Measurements from ENCODE around the gene GYG1.

The GYG1 gene

GRCh38 chr3:148990236-148990635 is 1.1 kb upstream of the GYG1 start:
- no peak for DNase-seq

GRCh38 chr3:148992027-148992634 is 791 bp downstream of the GYG1 start:
- DNase-seq = peak in 1 of 2 donors; percentile 39

- no peak for DNase-seq
These were observed 1.4 kb downstream of the GYG1 start for GRCh38 chr3:148992635-148993255.

- DNase-seq = no peak
These were observed 6.3 kb downstream of the GYG1 start for GRCh38 chr3:148997623-148998022.

- no peak for DNase-seq
These were observed 7.0 kb downstream of the GYG1 start for GRCh38 chr3:148998297-148998696.

GRCh38 chr3:148998715-148999423 is 7.5 kb downstream of the GYG1 start:
- no peak for DNase-seq

- no peak for DNase-seq
These were observed 8.5 kb downstream of the GYG1 start for GRCh38 chr3:148999806-149000205.

- no peak for DNase-seq
These were observed 8.9 kb downstream of the GYG1 start for GRCh38 chr3:149000206-149000745.

GRCh38 chr3:149001727-149002126 is 10.4 kb downstream of the GYG1 start:
- no peak for DNase-seq

GRCh38 chr3:149003653-149004305 is 12.4 kb downstream of the GYG1 start:
- no peak for DNase-seq

- DNase-seq = no peak
These were observed 13.3 kb downstream of the GYG1 start for GRCh38 chr3:149004622-149005021.

GRCh38 chr3:149005416-149005815 is 14.1 kb downstream of the GYG1 start:
- DNase-seq = no peak

- no peak for DNase-seq
These were observed 16.4 kb downstream of the GYG1 start for GRCh38 chr3:149007567-149008257.

GRCh38 chr3:149009732-149010131 is 18.4 kb downstream of the GYG1 start:
- DNase-seq = no peak

GRCh38 chr3:149010504-149010951 is 19.2 kb downstream of the GYG1 start:
- DNase-seq = no peak

GRCh38 chr3:149010966-149011365 is 19.6 kb downstream of the GYG1 start:
- DNase-seq = no peak

GRCh38 chr3:149011676-149012075 is 20.3 kb downstream of the GYG1 start:
- no peak for DNase-seq

- DNase-seq = no peak
These were observed 22.4 kb downstream of the GYG1 start for GRCh38 chr3:149013726-149014125.

GRCh38 chr3:149015393-149015792 is 24.1 kb downstream of the GYG1 start:
- DNase-seq = no peak

GRCh38 chr3:149016242-149016641 is 24.9 kb downstream of the GYG1 start:
- no peak for DNase-seq

- no peak for DNase-seq
These were observed 25.6 kb downstream of the GYG1 start for GRCh38 chr3:149016669-149017541.

- no peak for DNase-seq
These were observed 26.9 kb downstream of the GYG1 start for GRCh38 chr3:149018247-149018646.

All from activated CD4-positive, alpha-beta T cell treated with anti-CD3 and anti-CD28 coated beads for 4 hours (primary cell).